ENCODE results near the gene PPP6R2.

- no peak for TF ChIP-seq CTCF (IDR thresholded peaks at IDR 0.05)
- TF ChIP-seq POLR2A (IDR thresholded peaks at IDR 0.05) = no peak
These were observed 39.6 kb upstream of the PPP6R2 start for GRCh38 chr22:50303515-50303847.

Measured in thyroid gland (tissue), 4 donors.